Heart right ventricle (tissue), 16 donors: Measurements from ENCODE around the gene ABRACL. TPM values are rescaled to one million over a fixed set of nuclear protein-coding genes. Genes with fewer than 3 reads are reported as not detected.

ENCODE experiments used
- ATAC-seq, 8 donors: fragments of 200-7000 bp; cut with Tn5 transposase; one replicate each; pipeline ENCODE4 v1.9.1; 2020; ENCODE audit warnings: mild to moderate bottlenecking in 8 of 8, moderate library complexity in 8 of 8, moderate number of reproducible peaks in 1 of 8
- DNase-seq, 2 donors: peaks; one replicate each; pipeline ENCODE4 v3.0.0-alpha.2; 2020
- H3K27ac ChIP-seq, 10 donors: fragments of 200-600 bp; sonication (generic) in 2 of 10; one replicate each; pipeline versions ENCODE4 v1.5.0 to v1.8.0; 2020 to 2022; ENCODE audit warnings: mild to moderate bottlenecking in 3 of 10
- H3K27me3 ChIP-seq, 7 donors: fragments of 200-600 bp; one replicate each; pipeline ENCODE4 v1.8.0; 2021 to 2022; ENCODE audit warnings: mild to moderate bottlenecking in 2 of 7
- H3K36me3 ChIP-seq, 9 donors: fragments of 200-600 bp; sonication (generic) in 1 of 9; one replicate each; pipeline versions ENCODE4 v1.5.0 to v1.8.0; 2020 to 2022; ENCODE audit warnings: mild to moderate bottlenecking in 2 of 9
- H3K4me1 ChIP-seq, 9 donors: fragments of 200-600 bp; sonication (generic) in 1 of 9; one replicate each; pipeline versions ENCODE4 v1.5.0 to v1.8.0; 2020 to 2022; ENCODE audit warnings: mild to moderate bottlenecking in 4 of 9
- H3K4me3 ChIP-seq, 10 donors: fragments of 200-600 bp; sonication (generic) in 2 of 10; one replicate each; pipeline versions ENCODE4 v1.5.0 to v1.8.0; 2020 to 2022; ENCODE audit warnings: mild to moderate bottlenecking in 7 of 10, moderate library complexity in 2 of 10
- H3K9me3 ChIP-seq, 11 donors: fragments of 200-600 bp in 10 of 11; sonication (generic) in 2 of 11; one replicate each; pipeline versions ENCODE4 v1.5.0 to v1.8.0; 2013 to 2022; ENCODE audit warnings: mild to moderate bottlenecking in 2 of 11, control low read depth in 1 of 11, moderate library complexity in 1 of 11
- WGBS, 2 donors: extraction: QIAGEN DNeasy Blood & Tissue Kit; methylation state at CpG; one replicate each; pipeline ENCODE4 v1.1.7; 2013; ENCODE audit warnings: inconsistent platforms in 1 of 2; 5-methylcytosine and 5-hydroxymethylcytosine counted together
- intact Hi-C, 10 donors: fragments of 100-400 bp; cut with DNase I; formaldehyde crosslinking; loops; one replicate each; pipeline versions ENCODE4 v1.11.1 to v1.14.2; 2022
- polyA plus RNA-seq, 2 donors: library from polyadenylated mRNA; stranded (reverse); fragments of 200-250 nt; gene quantifications; one replicate each; pipeline ENCODE4 v1.2.3, GENCODE V29; 2013
- total RNA-seq, 10 donors: library from RNA; stranded (reverse); fragmentation: NEBNext Ultra II Directional in 3 of 10; extraction: Animal tissue kit (Norgen Biotek cat#: 25700) in 3 of 10; gene quantifications; one replicate each; pipeline versions ENCODE4 v1.2.1 to v1.2.4, GENCODE V29; 2021 to 2023
- TF ChIP-seq, protein P1 (sequence below), 9 donors: fragments of 200-600 bp; sonication (generic) in 2 of 9; IDR thresholded peaks; one replicate each; pipeline versions ENCODE4 v1.5.0 to v1.8.0; 2021 to 2022; ENCODE audit warnings: antibody characterized with exemption in 9 of 9, mild to moderate bottlenecking in 5 of 9, moderate library complexity in 1 of 9
- donor health status: Arrhythmogenic right ventricular cardiomyopathy.
- donor health status: ischemic (EF 13 %, LVEDD 7.1; RV severe dilation, severe dysfunction).
- donor health status: healthy with polysubstance abuse.
- donor health status: DM: no; HTN: yes; CAD: no.
- donor health status: DM: no; HTN: no; CAD: no.
- donor health status: ischemic (EF 25% LVEDD 6.9; RV normal size, moderate dysfunction).
- donor health status: ischemic (EF 25% LVEDD 5.7; RV mildly dilated, moderate dysfunction).
- donor health status: healthy.
- donor health status: DM: yes; HTN: yes; CAD: no.
- donor health status: Ischemic cardiomyopathy.
- donor health status: ischemic (EF 35%, LVEDD 5.7; RV mildly dilated, moderate dysfunction).
- donor health status: nonischemic (EF 11% LVEDD 7.7; RV severe dilation, severe dysfunction).
- donor health status: DM: yes; HTN: yes; CAD: no.
- donor health status: PGD.
- donor health status: ischemic (EF 29% LVEDD 5.4; RV normal size, mild dysfunction).
- donor health status: nonischemic (EF 23%, LVEDD 6.1; RV moderate dilation, normal function).

The ABRACL gene
- total and polyA plus RNA-seq, 12 donors, result 2.6 to 20.8 (median 5.6) TPM

DNA sequence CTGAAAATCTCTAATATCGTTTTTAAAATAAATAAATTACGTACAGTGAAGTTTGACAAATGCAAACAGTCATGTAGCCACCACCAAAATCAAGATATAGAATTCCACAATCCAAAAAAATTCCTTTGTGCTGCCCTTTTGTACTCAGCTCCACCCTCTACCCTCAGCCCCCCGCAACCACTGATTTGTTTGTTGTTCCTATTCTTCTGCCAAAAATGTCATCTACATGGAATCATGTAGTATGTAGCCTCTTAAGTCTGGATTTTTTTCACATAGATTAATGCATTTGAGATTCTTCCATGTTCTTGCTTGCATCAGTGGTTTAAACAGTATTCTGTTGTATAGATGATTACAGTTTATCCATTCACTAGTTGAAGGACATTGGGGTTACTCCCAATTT lies 32.0 kb upstream of the ABRACL start:
- Histone ChIP-seq H3K27me3 (no peaks in the 10 kb centered on the region), H3K4me3 (no peak overlapping the region), H3K9me3 (no peaks in the 10 kb centered on the region), H3K36me3 (no peaks in the 10 kb centered on the region), H3K27ac (no peak overlapping the region), H3K4me1 (no peaks in the 10 kb centered on the region)
- TF ChIP-seq, protein P1, sequence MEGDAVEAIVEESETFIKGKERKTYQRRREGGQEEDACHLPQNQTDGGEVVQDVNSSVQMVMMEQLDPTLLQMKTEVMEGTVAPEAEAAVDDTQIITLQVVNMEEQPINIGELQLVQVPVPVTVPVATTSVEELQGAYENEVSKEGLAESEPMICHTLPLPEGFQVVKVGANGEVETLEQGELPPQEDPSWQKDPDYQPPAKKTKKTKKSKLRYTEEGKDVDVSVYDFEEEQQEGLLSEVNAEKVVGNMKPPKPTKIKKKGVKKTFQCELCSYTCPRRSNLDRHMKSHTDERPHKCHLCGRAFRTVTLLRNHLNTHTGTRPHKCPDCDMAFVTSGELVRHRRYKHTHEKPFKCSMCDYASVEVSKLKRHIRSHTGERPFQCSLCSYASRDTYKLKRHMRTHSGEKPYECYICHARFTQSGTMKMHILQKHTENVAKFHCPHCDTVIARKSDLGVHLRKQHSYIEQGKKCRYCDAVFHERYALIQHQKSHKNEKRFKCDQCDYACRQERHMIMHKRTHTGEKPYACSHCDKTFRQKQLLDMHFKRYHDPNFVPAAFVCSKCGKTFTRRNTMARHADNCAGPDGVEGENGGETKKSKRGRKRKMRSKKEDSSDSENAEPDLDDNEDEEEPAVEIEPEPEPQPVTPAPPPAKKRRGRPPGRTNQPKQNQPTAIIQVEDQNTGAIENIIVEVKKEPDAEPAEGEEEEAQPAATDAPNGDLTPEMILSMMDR (IDR thresholded peaks at IDR 0.05), result no peak
- DNase-seq, result no peak
- intact Hi-C loops, result no loop called here
- 78 to 80% methylated on average over 3 of the region's 3 CpGs for WGBS, 2 donors
- ATAC-seq, result no peak

DNA sequence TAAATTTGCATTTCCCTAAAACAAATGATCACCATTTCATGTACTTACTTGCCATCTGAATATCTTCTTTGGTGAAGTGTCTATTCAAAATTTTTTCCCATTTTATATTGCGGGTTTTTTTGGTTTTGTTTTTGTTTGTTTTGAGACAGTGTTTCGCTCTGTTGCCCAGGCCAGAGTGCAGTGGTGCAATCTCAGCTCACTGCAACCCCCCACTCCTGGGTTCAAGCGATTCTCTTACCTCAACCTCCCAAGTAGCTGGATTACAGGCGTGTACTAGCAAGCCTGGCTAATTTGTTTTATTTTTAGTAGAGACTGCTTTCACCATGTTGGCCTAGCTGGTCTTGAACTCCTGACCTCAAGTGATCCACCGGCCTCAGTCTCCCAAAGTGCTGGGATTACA lies 31.4 kb upstream of the ABRACL start:
- Histone ChIP-seq H3K27ac (no peak overlapping the region), H3K9me3 (no peaks in the 10 kb centered on the region), H3K4me3 (no peak overlapping the region), H3K27me3 (no peaks in the 10 kb centered on the region), H3K4me1 (no peaks in the 10 kb centered on the region), H3K36me3 (no peaks in the 10 kb centered on the region)
- ATAC-seq, result no peak
- intact Hi-C loops, result no loop called here
- TF ChIP-seq, protein P1 (IDR thresholded peaks at IDR 0.05), result no peak
- WGBS, 2 donors, result 93 to 94% methylated on average over 5 of the region's 5 CpGs
- DNase-seq, result no peak

DNA sequence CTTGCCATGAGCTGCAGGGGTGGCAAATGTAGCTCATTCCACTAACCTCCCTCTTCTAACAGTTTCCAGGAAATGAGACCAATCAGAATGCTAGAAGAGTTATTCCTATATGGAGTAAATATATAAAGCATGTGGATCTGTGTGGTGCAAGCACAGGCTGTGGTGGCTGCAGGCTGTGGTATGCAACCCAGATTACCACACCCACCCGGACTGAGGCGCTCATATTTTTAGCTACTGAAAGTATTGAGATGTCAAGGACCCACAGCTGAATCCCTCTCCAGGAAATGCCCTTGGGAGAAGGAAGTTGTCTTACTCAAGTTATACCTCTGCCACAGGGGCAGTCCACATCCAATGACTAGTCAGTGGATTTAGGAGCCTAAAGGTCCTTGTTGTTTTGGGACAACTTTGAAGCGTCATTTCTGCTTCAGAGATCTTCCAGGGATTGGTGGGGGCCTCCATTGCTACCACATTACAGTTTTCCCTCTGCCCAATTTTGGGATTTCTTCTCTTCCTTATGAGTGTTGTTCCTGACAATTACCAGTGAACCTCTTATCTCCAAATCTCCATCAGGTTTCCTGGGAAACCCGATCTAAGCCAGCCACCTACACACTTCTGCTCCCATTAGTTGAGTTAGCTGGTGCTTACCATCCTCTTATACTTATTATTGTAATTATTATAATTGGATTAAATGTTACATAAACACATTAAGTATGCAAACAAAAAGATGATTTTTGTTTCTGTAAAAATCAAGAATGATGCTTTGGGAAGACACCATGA lies 28.4 kb upstream of the ABRACL start:
- DNase-seq, result no peak
- ATAC-seq, result peak in 1 of 8 donors; percentile 47
- Histone ChIP-seq H3K4me3 (no peak overlapping the region), H3K36me3 (no peaks in the 10 kb centered on the region), H3K9me3 (no peaks in the 10 kb centered on the region), H3K4me1 (no peaks in the 10 kb centered on the region), H3K27ac (no peak overlapping the region), H3K27me3 (no peaks in the 10 kb centered on the region)
- TF ChIP-seq, protein P1 (IDR thresholded peaks at IDR 0.05), result no peak
- 60 to 62% methylated on average over 4 of the region's 4 CpGs for WGBS, 2 donors
- intact Hi-C loops, result no loop called here

DNA sequence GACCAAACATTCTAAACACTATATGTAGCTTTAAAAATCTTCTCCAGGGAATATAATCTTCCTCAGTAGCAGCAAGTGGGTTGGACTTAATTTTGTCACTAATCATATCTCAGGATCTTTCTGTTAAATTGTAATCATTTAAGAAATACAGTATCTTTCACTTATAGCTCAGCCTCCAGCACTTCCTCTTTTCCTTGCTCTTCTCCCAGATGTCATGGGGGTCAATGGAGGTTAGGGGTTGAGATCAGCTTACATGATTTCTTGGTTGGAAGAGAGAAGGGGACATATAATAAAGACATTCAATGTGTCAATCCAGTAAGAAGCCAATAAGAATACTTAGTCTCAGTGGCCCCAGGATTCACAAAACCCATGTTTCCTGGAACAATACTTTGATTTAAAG lies 24.8 kb upstream of the ABRACL start:
- Histone ChIP-seq H3K4me1 (no peaks in the 10 kb centered on the region), H3K4me3 (no peak overlapping the region), H3K27ac (no peak overlapping the region), H3K27me3 (no peaks in the 10 kb centered on the region), H3K36me3 (no peaks in the 10 kb centered on the region), H3K9me3 (no peaks in the 10 kb centered on the region)
- TF ChIP-seq, protein P1 (IDR thresholded peaks at IDR 0.05), result no peak
- DNase-seq, result no peak
- intact Hi-C loops, result no loop called here
- ATAC-seq, result no peak
